ENCODE results near the gene SEC16B. TPM values are rescaled to one million over a fixed set of nuclear protein-coding genes. Genes with fewer than 3 reads are reported as not detected.

Gene SEC16B
- total and polyA plus RNA-seq, 2 of the 13 experiments (the other 11 are each of a cell fraction or from before 2014, with no cell fraction given), result 4.6 to 5.8 TPM

GRCh38 chr1:177976596-177976995, 6.7 kb upstream of the SEC16B start (continued):
- TF ChIP-seq ZNF646 (CRISPR knock-in tag; IDR thresholded peaks at IDR 0.05) (no peak), BRF2 (CRISPR knock-in tag; IDR thresholded peaks at IDR 0.05) (no peak), ZNF749 (CRISPR knock-in tag; IDR thresholded peaks at IDR 0.05; ENCODE audit: borderline replicate concordance) (no peak), DNMT3B (CRISPR knock-in tag; conservative IDR thresholded peaks at IDR 0.05) (no peak), ZNF792 (CRISPR knock-in tag; IDR thresholded peaks at IDR 0.05) (no peak), ZNF574 (CRISPR knock-in tag; IDR thresholded peaks at IDR 0.05) (no peak), ZNF562 (CRISPR knock-in tag; IDR thresholded peaks at IDR 0.05; ENCODE audit: borderline replicate concordance) (no peak), TOPORS (CRISPR knock-in tag; IDR thresholded peaks at IDR 0.05) (no peak), TOE1 (CRISPR knock-in tag; IDR thresholded peaks at IDR 0.05) (no peak), HNF1B (CRISPR knock-in tag; IDR thresholded peaks at IDR 0.05) (no peak), GLMP (CRISPR knock-in tag; IDR thresholded peaks at IDR 0.05; ENCODE audit: borderline replicate concordance) (no peak), ZBTB3 (CRISPR knock-in tag; IDR thresholded peaks at IDR 0.05; ENCODE audit: borderline replicate concordance, low read depth) (no peak), ZNF296 (CRISPR knock-in tag; conservative IDR thresholded peaks at IDR 0.05) (no peak), ZNF235 (CRISPR knock-in tag; IDR thresholded peaks at IDR 0.05; ENCODE audit: borderline replicate concordance) (no peak)

All from HepG2 (cell line).